ENCODE results near the gene RPRD1B. TPM values are rescaled to one million over a fixed set of nuclear protein-coding genes. Genes with fewer than 3 reads are reported as not detected.

The RPRD1B gene
- total and polyA plus RNA-seq, 4 donors, result 5.8 to 34.3 (median 29.4) TPM

- Histone ChIP-seq H3K27ac (ENCODE audit: low read depth in 1 of 2, low read length in 2 of 2) (no peak overlapping the region), H3K9ac (ENCODE audit: low read depth in 1 of 2, low read length in 2 of 2) (no peak overlapping the region), H3K36me3 (ENCODE audit: control insufficient read depth in 4 of 4, insufficient read depth in 3 of 4, low read depth in 1 of 4, low read length in 3 of 4) (peaks cover 7 to 75% (median 45%) of the 10 kb centered on the region in 4 donors), H3K9me3 (ENCODE audit: control insufficient read depth in 4 of 4, low read length in 3 of 4) (no peaks in the 10 kb centered on the region), H3K4me3 (ENCODE audit: low read depth in 1 of 3, low read length in 3 of 3) (no peak overlapping the region), H3K4me1 (ENCODE audit: control insufficient read depth in 4 of 4, insufficient read depth in 4 of 4, low read length in 3 of 4) (peaks cover 5 to 18% (median 8%) of the 10 kb centered on the region in 4 donors), H3K27me3 (ENCODE audit: control insufficient read depth in 4 of 4, insufficient read depth in 4 of 4, low read length in 3 of 4) (no peaks in the 10 kb centered on the region)
- DNase-seq (ENCODE audit: low spot score), result no peak
- WGBS, result 90% methylated on average over 19 of the region's 19 CpGs
- TF ChIP-seq REST (IDR thresholded peaks at IDR 0.05) (no peak), RXRA (IDR thresholded peaks at IDR 0.05) (no peak), FOXA2 (IDR thresholded peaks at IDR 0.05) (no peak)
These were observed 97.4 kb downstream of the RPRD1B start for GRCh38 chr20:38130687-38131587.

GRCh38 chr20:38131588-38132121 lies 98.1 kb downstream of the RPRD1B start:
- Histone ChIP-seq H3K36me3 (ENCODE audit: control insufficient read depth in 4 of 4, insufficient read depth in 3 of 4, low read depth in 1 of 4, low read length in 3 of 4) (peaks cover 8 to 82% (median 51%) of the 10 kb centered on the region in 4 donors), H3K27ac (ENCODE audit: low read depth in 1 of 2, low read length in 2 of 2) (no peak overlapping the region), H3K4me3 (ENCODE audit: low read depth in 1 of 3, low read length in 3 of 3) (no peak overlapping the region), H3K9me3 (ENCODE audit: control insufficient read depth in 4 of 4, low read length in 3 of 4) (no peaks in the 10 kb centered on the region), H3K9ac (ENCODE audit: low read depth in 1 of 2, low read length in 2 of 2) (no peak overlapping the region), H3K27me3 (ENCODE audit: control insufficient read depth in 4 of 4, insufficient read depth in 4 of 4, low read length in 3 of 4) (no peaks in the 10 kb centered on the region), H3K4me1 (ENCODE audit: control insufficient read depth in 4 of 4, insufficient read depth in 4 of 4, low read length in 3 of 4) (peaks cover 0 to 12% (median 2%) of the 10 kb centered on the region in 4 donors)
- 90% methylated on average over 3 of the region's 3 CpGs for WGBS
- no peak for DNase-seq (ENCODE audit: low spot score)
- TF ChIP-seq GABPA (IDR thresholded peaks at IDR 0.05 in 1 of 2, conservative IDR thresholded peaks at IDR 0.05 in 1 of 2), result no peak
- no peak for TF ChIP-seq HNF4A (conservative IDR thresholded peaks at IDR 0.05)
- no peak for TF ChIP-seq TAF1 (conservative IDR thresholded peaks at IDR 0.05)
- no peak for TF ChIP-seq REST (IDR thresholded peaks at IDR 0.05)
- no peak for TF ChIP-seq HNF4G (IDR thresholded peaks at IDR 0.05)
- no peak for TF ChIP-seq RXRA (IDR thresholded peaks at IDR 0.05)
- no peak for TF ChIP-seq EGR1 (IDR thresholded peaks at IDR 0.05; ENCODE audit: low read depth in 2 of 2)
- no peak for TF ChIP-seq ZBTB33 (IDR thresholded peaks at IDR 0.05)
- TF ChIP-seq RAD21 (IDR thresholded peaks at IDR 0.05), result no peak
- TF ChIP-seq NR2F2 (IDR thresholded peaks at IDR 0.05), result no peak
- TF ChIP-seq CTCF (IDR thresholded peaks at IDR 0.05; ENCODE audit: low read depth, low read length, missing input control), result no peak
- TF ChIP-seq YY1 (IDR thresholded peaks at IDR 0.05), result no peak
